Keratinocyte (primary cell): ENCODE results near the gene NGF. TPM values are rescaled to one million over a fixed set of nuclear protein-coding genes. Genes with fewer than 3 reads are reported as not detected.

Experiments used
- DNase-seq: peaks from one replicate; pipeline ENCODE4 v3.0.0-alpha.2; 2011; ENCODE audit warnings: low read depth, missing footprints, low spot score
- FAIRE-seq: peaks from 2 replicates; lab custom pipeline; 2011; peaks lifted over from hg19 to GRCh38; lab: Jason Lieb, UNC
- H2AFZ ChIP-seq: 2 replicates; pipeline ENCODE4 v1.6.0; 2012; ENCODE audit warnings: low read length, control low read depth, inconsistent platforms; ENCODE audit not compliant: control insufficient read depth
- H3K27ac ChIP-seq: 2 replicates; pipeline ENCODE4 v1.5.1; 2011; ENCODE audit warnings: low read length; ENCODE audit not compliant: control insufficient read depth, insufficient read depth
- H3K27me3 ChIP-seq: 3 replicates; pipeline ENCODE4 v1.6.0; 2011; ENCODE audit warnings: low read length; ENCODE audit not compliant: control insufficient read depth, insufficient read depth; ENCODE audit errors: extremely low read depth
- H3K36me3 ChIP-seq, 2 experiments: 2 replicates in 1 of 2; 3 replicates in 1 of 2; pipeline ENCODE4 v1.5.1; 2011; ENCODE audit warnings: low read length in 2 of 2, mild to moderate bottlenecking in 1 of 2; ENCODE audit not compliant: control insufficient read depth in 2 of 2, insufficient read depth in 2 of 2; ENCODE audit errors: extremely low read depth in 1 of 2
- H3K4me1 ChIP-seq: 3 replicates; pipeline ENCODE4 v1.5.1; 2011; ENCODE audit warnings: low read length; ENCODE audit not compliant: control insufficient read depth, insufficient read depth; ENCODE audit errors: extremely low read depth
- H3K4me2 ChIP-seq: 3 replicates; pipeline ENCODE4 v1.6.0; 2011; ENCODE audit warnings: low read depth, low read length; ENCODE audit not compliant: control insufficient read depth, insufficient read depth; ENCODE audit errors: extremely low read depth
- H3K4me3 ChIP-seq, 3 experiments: fragments of 200-600 bp in 1 of 3; sonication (generic) in 1 of 3; 2 replicates in 2 of 3; 3 replicates in 1 of 3; pipeline ENCODE4 v1.5.1; 2011 to 2016; ENCODE audit warnings: low read length in 3 of 3, mild to moderate bottlenecking in 3 of 3, control low read depth in 2 of 3, inconsistent platforms in 1 of 3, low read depth in 1 of 3, mixed read lengths in 1 of 3, mixed run types in 1 of 3, moderate library complexity in 1 of 3; ENCODE audit not compliant: control insufficient read depth in 2 of 3, insufficient read depth in 2 of 3; ENCODE audit errors: extremely low read depth in 1 of 3
- H3K79me2 ChIP-seq: 2 replicates; pipeline ENCODE4 v1.6.0; 2012; ENCODE audit warnings: low read length; ENCODE audit not compliant: control insufficient read depth, insufficient read depth
- H3K9ac ChIP-seq: 3 replicates; pipeline ENCODE4 v1.6.0; 2011; ENCODE audit warnings: low read length; ENCODE audit not compliant: control insufficient read depth, insufficient read depth; ENCODE audit errors: extremely low read depth
- H3K9me1 ChIP-seq: 3 replicates; pipeline ENCODE4 v1.6.0; 2011; ENCODE audit warnings: low read length; ENCODE audit not compliant: control insufficient read depth, insufficient read depth; ENCODE audit errors: extremely low read depth
- H3K9me3 ChIP-seq: 2 replicates; pipeline ENCODE4 v1.5.1; 2012; ENCODE audit warnings: low read depth, low read length; ENCODE audit not compliant: control insufficient read depth
- H4K20me1 ChIP-seq: 3 replicates; pipeline ENCODE4 v1.6.0; 2011; ENCODE audit warnings: low read length; ENCODE audit not compliant: control insufficient read depth, insufficient read depth; ENCODE audit errors: extremely low read depth
- EZH2 ChIP-seq: IDR thresholded peaks from one replicate; pipeline ENCODE4 v1.6.1; 2012; ENCODE audit warnings: inconsistent platforms, mild to moderate bottlenecking, low read length, moderate library complexity
- dilution Hi-C: fragments of 300-500 bp; cut with MboI; formaldehyde crosslinking; loops from one replicate; pipeline ENCODE4 v1.7.0; 2020; ENCODE audit warnings: low sequenced_read_pairs; ENCODE audit not compliant: extremely low pct_ligation_motif_present
- polyA plus RNA-seq, 5 experiments: library from polyadenylated mRNA; depleted of rRNA in 3 of 5; stranded (reverse) in 3 of 5; stranded (forward) in 1 of 5; unstranded in 1 of 5; fragments of >200 nt; gene quantifications; 1 replicate in 1 of 5; 2 replicates in 3 of 5; 3 replicates in 1 of 5; pipeline versions ENCODE4 v1.2.1 to v1.2.3, GENCODE V29; 2011 to 2012; ENCODE audit warnings: missing spikeins in 2 of 5, low read depth in 1 of 5, low replicate concordance in 1 of 5
- TF ChIP-seq, protein P1 (sequence below), 3 experiments: IDR thresholded peaks in 1 of 3; conservative IDR thresholded peaks in 1 of 3; optimal IDR thresholded peaks in 1 of 3; 2 replicates in 2 of 3; 3 replicates in 1 of 3; pipeline versions ENCODE3 to v1.5.1; 2011; ENCODE audit warnings: low read length in 3 of 3, mild to moderate bottlenecking in 3 of 3, moderate library complexity in 2 of 3, control low read depth in 1 of 3, inconsistent platforms in 1 of 3; ENCODE audit not compliant: insufficient read depth in 2 of 3; ENCODE audit errors: extremely low read depth in 1 of 3

The NGF gene
- polyA plus RNA-seq, 1 donor (not counting 4 experiments of a cell fraction or from before 2014, with no cell fraction given) = 1.2 TPM

DNA sequence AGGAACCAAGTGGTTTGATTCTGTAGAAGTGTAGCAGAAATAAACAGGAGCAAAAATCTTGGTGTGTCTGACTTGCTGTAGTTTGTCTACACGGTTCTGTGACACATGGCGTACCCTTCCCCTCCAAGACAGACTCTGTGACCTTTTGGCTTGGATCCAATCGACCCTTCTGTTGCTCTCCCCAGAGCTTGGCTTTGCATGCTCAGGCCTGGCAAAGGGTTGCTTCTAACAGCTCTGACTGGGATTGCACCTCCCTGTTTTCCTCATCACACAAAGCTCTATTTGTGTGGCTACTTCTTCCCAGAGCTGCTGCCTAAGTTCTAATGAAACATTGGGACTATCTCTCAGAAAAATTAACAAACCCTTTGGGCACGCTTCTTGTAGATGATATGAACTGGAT, 24.0 kb downstream of the NGF start:
- peak; percentile 9 for FAIRE-seq
- dilution Hi-C loops = no loop called here
- no peak overlapping the region for H3K27ac ChIP-seq

DNA sequence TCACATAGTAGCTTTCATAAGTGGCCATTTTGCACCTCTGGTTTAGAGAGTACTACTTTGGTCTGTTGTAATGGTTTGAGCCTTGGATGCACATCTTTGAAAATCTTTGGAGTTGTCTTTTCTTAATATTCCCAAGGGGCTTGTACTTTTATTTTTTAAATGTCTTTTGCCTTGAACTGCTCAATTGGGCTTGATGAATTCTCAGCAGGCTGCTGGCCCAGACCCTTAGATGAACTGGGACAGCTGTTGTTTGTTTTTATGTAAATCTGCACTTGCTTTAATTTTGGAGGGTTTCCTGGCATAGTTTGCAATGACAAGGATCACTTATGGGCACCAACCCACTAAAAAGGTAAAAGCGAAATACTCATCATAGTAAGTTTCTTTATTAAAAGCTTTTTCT, 24.9 kb downstream of the NGF start:
- Histone ChIP-seq H3K36me3 (no peaks in the 10 kb centered on the region), H3K9me3 (no peaks in the 10 kb centered on the region), H2AFZ (no peak overlapping the region), H3K9ac (no peak overlapping the region), H3K27ac (no peak overlapping the region), H3K4me3 (no peak overlapping the region), H3K4me1 (peaks cover 10% of the 10 kb centered on the region), H3K27me3 (no peaks in the 10 kb centered on the region), H4K20me1 (no peaks in the 10 kb centered on the region), H3K9me1 (no peaks in the 10 kb centered on the region), H3K79me2 (no peaks in the 10 kb centered on the region), H3K4me2 (no peak overlapping the region)
- no peak for TF ChIP-seq EZH2
- TF ChIP-seq, protein P1, sequence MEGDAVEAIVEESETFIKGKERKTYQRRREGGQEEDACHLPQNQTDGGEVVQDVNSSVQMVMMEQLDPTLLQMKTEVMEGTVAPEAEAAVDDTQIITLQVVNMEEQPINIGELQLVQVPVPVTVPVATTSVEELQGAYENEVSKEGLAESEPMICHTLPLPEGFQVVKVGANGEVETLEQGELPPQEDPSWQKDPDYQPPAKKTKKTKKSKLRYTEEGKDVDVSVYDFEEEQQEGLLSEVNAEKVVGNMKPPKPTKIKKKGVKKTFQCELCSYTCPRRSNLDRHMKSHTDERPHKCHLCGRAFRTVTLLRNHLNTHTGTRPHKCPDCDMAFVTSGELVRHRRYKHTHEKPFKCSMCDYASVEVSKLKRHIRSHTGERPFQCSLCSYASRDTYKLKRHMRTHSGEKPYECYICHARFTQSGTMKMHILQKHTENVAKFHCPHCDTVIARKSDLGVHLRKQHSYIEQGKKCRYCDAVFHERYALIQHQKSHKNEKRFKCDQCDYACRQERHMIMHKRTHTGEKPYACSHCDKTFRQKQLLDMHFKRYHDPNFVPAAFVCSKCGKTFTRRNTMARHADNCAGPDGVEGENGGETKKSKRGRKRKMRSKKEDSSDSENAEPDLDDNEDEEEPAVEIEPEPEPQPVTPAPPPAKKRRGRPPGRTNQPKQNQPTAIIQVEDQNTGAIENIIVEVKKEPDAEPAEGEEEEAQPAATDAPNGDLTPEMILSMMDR (optimal IDR thresholded peaks at IDR 0.05 in 1 of 3, IDR thresholded peaks at IDR 0.05 in 1 of 3, conservative IDR thresholded peaks at IDR 0.05 in 1 of 3; ENCODE audit: extremely low read depth in 1 of 3, insufficient read depth in 2 of 3, low read length in 3 of 3) = no peak
- DNase-seq (no peak), FAIRE-seq (no peak)
- dilution Hi-C loops = no loop called here

More for the DNA sequence above, 24.0 kb downstream of the NGF start:
- Histone ChIP-seq H3K4me3 (no peak overlapping the region), H3K79me2 (no peaks in the 10 kb centered on the region), H3K9me3 (no peaks in the 10 kb centered on the region), H3K27me3 (no peaks in the 10 kb centered on the region), H3K9me1 (no peaks in the 10 kb centered on the region), H2AFZ (no peak overlapping the region), H3K36me3 (no peaks in the 10 kb centered on the region), H3K4me2 (no peak overlapping the region), H3K4me1 (peaks cover 4% of the 10 kb centered on the region), H3K9ac (no peak overlapping the region), H4K20me1 (no peaks in the 10 kb centered on the region)
- TF ChIP-seq EZH2 = no peak
- no peak for DNase-seq

DNA sequence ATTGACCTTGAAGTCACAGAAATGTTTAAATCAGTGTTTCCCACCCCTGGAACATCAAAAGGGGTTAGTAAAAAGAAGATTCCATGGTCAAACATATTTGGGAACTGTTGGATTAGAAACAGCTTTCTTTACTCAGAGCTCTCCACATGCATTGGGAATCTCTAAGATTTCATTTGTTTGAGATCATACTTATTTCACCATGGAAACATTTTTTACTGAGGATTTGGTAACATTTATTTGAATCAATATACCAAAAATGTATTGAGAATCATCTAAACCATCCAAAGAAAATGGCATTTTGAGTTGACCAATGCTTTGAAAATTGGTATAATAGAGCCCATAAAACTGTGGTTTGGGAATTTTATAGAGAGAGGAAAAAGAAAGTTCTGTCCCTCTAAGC, 25.3 kb downstream of the NGF start:
- H3K4me1 ChIP-seq = peaks cover 10% of the 10 kb centered on the region
- no peaks in the 10 kb centered on the region for H3K36me3 ChIP-seq
- H3K79me2 ChIP-seq = no peaks in the 10 kb centered on the region
- no peak for FAIRE-seq
- H4K20me1 ChIP-seq = no peaks in the 10 kb centered on the region
- H3K4me2 ChIP-seq = no peak overlapping the region
- dilution Hi-C loops = no loop called here
- no peak for DNase-seq
- H3K27me3 ChIP-seq = no peaks in the 10 kb centered on the region
- TF ChIP-seq, protein P1 (optimal IDR thresholded peaks at IDR 0.05 in 1 of 3, IDR thresholded peaks at IDR 0.05 in 1 of 3, conservative IDR thresholded peaks at IDR 0.05 in 1 of 3; ENCODE audit: extremely low read depth in 1 of 3, insufficient read depth in 2 of 3, low read length in 3 of 3) = no peak
- TF ChIP-seq EZH2 = no peak
- H3K9ac ChIP-seq = no peak overlapping the region
- no peaks in the 10 kb centered on the region for H3K9me3 ChIP-seq
- H3K4me3 ChIP-seq = no peak overlapping the region
- H3K27ac ChIP-seq = no peak overlapping the region
- no peak overlapping the region for H2AFZ ChIP-seq
- no peaks in the 10 kb centered on the region for H3K9me1 ChIP-seq
